SU-DHL-6 (cell line): Measurements from ENCODE around the gene RNF157.

Experiments used
- H2AFZ ChIP-seq: fragments of 200-600 bp; sonication (generic); 2 replicates; pipeline ENCODE4 v1.6.1; 2014; ENCODE audit warnings: low read depth, mild to moderate bottlenecking, moderate library complexity, mixed read lengths, antibody characterized with exemption, low read length; ENCODE audit not compliant: severe bottlenecking
- H3F3A ChIP-seq: fragments of 200-600 bp; shearing (Covaris generic); 2 replicates; pipeline ENCODE4 v1.6.0; 2016; ENCODE audit warnings: antibody characterized with exemption, mild to moderate bottlenecking; ENCODE audit not compliant: insufficient read depth
- H3K27ac ChIP-seq: fragments of 200-600 bp; sonication (generic); 2 replicates; pipeline ENCODE4 v1.5.1; 2016; ENCODE audit warnings: low read depth, mild to moderate bottlenecking, low read length, moderate library complexity, mixed read lengths
- H3K27me3 ChIP-seq: fragments of 200-600 bp; sonication (generic), shearing (Covaris generic); 2 replicates; pipeline ENCODE4 v1.6.0; 2014; ENCODE audit warnings: mild to moderate bottlenecking, low read length
- H3K36me3 ChIP-seq: fragments of 200-600 bp; sonication (generic); 2 replicates; pipeline ENCODE4 v1.6.1; 2014; ENCODE audit warnings: mild to moderate bottlenecking, low read length, mixed read lengths
- H3K4me2 ChIP-seq: fragments of 300-600, 200-600 bp; shearing (Covaris generic), sonication (generic); 2 replicates; pipeline ENCODE4 v1.6.0; 2014; ENCODE audit warnings: low read length, low read depth, mild to moderate bottlenecking; ENCODE audit not compliant: poor library complexity, severe bottlenecking
- H3K4me3 ChIP-seq: fragments of 200-600 bp; sonication (generic); 2 replicates; pipeline ENCODE4 v1.5.1; 2014; ENCODE audit warnings: antibody characterized with exemption, low read length, mild to moderate bottlenecking, mixed read lengths; ENCODE audit not compliant: insufficient read depth, poor library complexity, severe bottlenecking
- H3K79me2 ChIP-seq: fragments of 200-600 bp; sonication (generic); 2 replicates; pipeline ENCODE4 v1.6.1; 2014; ENCODE audit warnings: mild to moderate bottlenecking, low read length, moderate library complexity; ENCODE audit not compliant: insufficient read depth
- H3K9ac ChIP-seq: fragments of 200-600 bp; sonication (generic); 2 replicates; pipeline ENCODE4 v1.7.0; 2014; ENCODE audit warnings: mild to moderate bottlenecking, low read length
- H3K9me2 ChIP-seq: fragments of 200-600 bp; sonication (generic); replicated peaks from 2 replicates; pipeline ENCODE4 v1.6.1; 2014; ENCODE audit warnings: low read length; ENCODE audit not compliant: insufficient read depth
- H3K9me3 ChIP-seq: fragments of 200-600 bp; sonication (generic); 2 replicates; pipeline ENCODE4 v1.6.1; 2014; ENCODE audit warnings: low read length, mixed read lengths; ENCODE audit not compliant: insufficient read depth
- H4K20me1 ChIP-seq: fragments of 200-600 bp; sonication (generic); 2 replicates; pipeline ENCODE4 v1.6.1; 2014; ENCODE audit warnings: low read depth, mild to moderate bottlenecking, antibody characterized with exemption, low read length, moderate library complexity, mixed read lengths
- EZH2phosphoT487 ChIP-seq: fragments of 200-600 bp; sonication (generic), shearing (Covaris generic); conservative IDR thresholded peaks from 2 replicates; pipeline ENCODE4 v1.6.1; 2018; ENCODE audit warnings: mild to moderate bottlenecking, antibody characterized with exemption, low read length, moderate library complexity, mixed read lengths
- TF ChIP-seq, protein P1 (sequence below): fragments of 200-600 bp; sonication (generic); IDR thresholded peaks from one replicate; pipeline ENCODE4 v1.5.1; 2017; ENCODE audit warnings: antibody characterized with exemption, mild to moderate bottlenecking, low read length, moderate library complexity; ENCODE audit not compliant: insufficient read depth, poor library complexity, severe bottlenecking

Gene RNF157

DNA sequence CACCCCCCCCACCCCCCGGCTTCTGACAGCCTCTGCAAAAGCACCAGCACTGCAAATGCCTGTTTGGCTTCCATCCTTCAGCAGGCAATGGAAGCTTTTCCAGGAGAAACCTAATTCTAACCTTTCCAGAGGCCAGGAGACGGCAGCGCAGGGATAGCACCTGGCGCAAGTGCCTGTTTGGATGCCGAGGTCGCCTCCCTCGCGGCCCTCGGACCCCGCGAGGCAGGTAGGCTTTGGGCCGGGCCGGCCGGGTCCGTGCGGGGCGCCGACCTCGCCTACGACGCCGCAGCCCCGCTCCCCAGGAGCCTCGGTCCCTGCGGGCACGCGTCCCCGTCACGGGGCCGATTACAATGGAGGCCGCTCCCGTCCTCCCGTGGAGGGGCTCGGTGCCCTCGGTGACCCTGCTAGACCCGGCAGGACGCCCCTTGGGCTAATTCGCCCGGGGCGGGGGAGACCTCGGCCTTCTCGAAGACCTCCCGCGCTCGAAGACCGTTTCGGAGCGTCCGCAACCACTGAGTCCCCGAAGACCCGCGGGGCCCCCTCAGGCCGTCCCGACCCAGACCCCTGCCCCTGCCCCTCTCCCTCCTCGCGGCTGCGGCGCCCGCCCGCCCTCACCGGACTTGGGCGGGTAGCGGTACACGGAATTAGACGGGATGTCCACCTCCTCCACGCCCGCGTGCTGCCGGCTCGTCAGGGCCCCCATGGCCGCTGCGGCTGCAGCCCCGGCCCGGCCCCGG is 587 bp downstream of the RNF157 start:
- Histone ChIP-seq H3K36me3 (no peaks in the 10 kb centered on the region), H3K9me3 (no peaks in the 10 kb centered on the region), H3K27ac (no peak overlapping the region), H3K4me3 (no peak overlapping the region), H3K27me3 (no peaks in the 10 kb centered on the region), H3F3A (0 out of 2 replicates have a peak, but pooled peaks cover 3% of the 10 kb centered on the region), H3K9ac (no peak overlapping the region), H2AFZ (no peak overlapping the region), H3K79me2 (no peaks in the 10 kb centered on the region), H3K4me2 (no peak overlapping the region), H3K9me2 (no peaks in the 10 kb centered on the region), H4K20me1 (no peaks in the 10 kb centered on the region)
- TF ChIP-seq, protein P1, sequence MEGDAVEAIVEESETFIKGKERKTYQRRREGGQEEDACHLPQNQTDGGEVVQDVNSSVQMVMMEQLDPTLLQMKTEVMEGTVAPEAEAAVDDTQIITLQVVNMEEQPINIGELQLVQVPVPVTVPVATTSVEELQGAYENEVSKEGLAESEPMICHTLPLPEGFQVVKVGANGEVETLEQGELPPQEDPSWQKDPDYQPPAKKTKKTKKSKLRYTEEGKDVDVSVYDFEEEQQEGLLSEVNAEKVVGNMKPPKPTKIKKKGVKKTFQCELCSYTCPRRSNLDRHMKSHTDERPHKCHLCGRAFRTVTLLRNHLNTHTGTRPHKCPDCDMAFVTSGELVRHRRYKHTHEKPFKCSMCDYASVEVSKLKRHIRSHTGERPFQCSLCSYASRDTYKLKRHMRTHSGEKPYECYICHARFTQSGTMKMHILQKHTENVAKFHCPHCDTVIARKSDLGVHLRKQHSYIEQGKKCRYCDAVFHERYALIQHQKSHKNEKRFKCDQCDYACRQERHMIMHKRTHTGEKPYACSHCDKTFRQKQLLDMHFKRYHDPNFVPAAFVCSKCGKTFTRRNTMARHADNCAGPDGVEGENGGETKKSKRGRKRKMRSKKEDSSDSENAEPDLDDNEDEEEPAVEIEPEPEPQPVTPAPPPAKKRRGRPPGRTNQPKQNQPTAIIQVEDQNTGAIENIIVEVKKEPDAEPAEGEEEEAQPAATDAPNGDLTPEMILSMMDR, result no peak
- no peak for TF ChIP-seq EZH2phosphoT487

DNA sequence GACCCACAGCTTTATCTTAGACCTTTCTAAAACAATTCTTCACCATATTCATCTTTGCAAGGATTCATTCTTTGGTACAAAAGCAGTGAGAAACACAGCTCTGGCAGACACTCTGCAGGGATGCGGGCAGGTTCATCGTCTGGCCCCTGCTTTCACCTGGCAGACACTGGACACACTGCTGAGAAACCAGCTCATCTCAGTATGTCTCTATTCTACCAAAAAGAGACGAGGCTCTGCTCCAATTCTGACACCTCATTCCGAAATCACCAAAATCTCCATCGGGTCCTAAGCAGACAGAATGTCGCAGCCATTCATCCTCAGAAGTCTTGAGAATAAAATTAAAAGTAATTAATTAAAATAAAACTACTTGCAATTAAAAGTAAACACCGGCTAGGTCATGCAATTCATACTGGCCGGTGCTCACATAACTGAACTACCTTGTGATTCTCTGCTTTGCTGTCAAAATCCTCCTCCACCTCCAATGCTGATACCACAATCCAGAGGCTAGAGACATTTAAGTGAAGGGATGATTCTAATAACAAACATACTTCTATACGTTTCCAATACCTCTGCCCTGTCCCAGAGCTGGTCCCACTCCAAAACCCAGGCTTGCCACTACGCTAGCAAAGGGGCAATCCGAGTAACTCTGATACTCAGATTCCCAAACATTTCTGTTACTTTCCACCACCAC is 1.3 kb downstream of the RNF157 start:
- TF ChIP-seq EZH2phosphoT487, result no peak
- TF ChIP-seq, protein P1, result no peak
- H3K9me3 ChIP-seq, result no peaks in the 10 kb centered on the region
- H3K27ac ChIP-seq, result no peak overlapping the region
- no peaks in the 10 kb centered on the region for H4K20me1 ChIP-seq
- H2AFZ ChIP-seq, result no peak overlapping the region
- H3K36me3 ChIP-seq, result no peaks in the 10 kb centered on the region
- H3F3A ChIP-seq, result 0 out of 2 replicates have a peak, but pooled peaks cover 3% of the 10 kb centered on the region
- no peak overlapping the region for H3K4me2 ChIP-seq
- H3K9me2 ChIP-seq, result no peaks in the 10 kb centered on the region
- H3K27me3 ChIP-seq, result no peaks in the 10 kb centered on the region
- no peaks in the 10 kb centered on the region for H3K79me2 ChIP-seq
- no peak overlapping the region for H3K4me3 ChIP-seq
- no peak overlapping the region for H3K9ac ChIP-seq

DNA sequence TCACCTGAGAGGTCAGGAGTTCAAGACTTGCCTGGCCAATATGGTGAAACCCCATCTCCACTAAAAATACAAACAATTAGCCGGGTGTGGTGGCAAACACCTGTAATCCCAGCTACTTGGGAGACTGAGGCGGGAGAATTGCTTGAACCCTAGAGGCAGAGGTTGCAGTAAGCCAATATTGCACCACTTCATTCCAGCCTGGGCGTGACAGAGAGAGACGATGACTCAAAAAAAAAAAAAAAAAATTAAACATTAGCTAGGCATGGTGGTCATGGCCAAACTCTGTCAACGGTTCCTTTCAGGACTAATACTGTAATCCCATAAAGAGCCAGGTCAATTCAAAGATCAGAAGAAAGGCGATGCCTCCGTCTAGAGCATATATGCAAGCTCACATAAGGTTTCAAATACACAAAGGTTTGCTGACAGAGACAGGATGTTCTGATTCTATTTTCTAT is 2.4 kb downstream of the RNF157 start:
- H3K9ac ChIP-seq, result no peak overlapping the region
- H3F3A ChIP-seq, result 0 out of 2 replicates have a peak, but pooled peaks cover 3% of the 10 kb centered on the region
- H3K79me2 ChIP-seq, result no peaks in the 10 kb centered on the region
- no peaks in the 10 kb centered on the region for H3K27me3 ChIP-seq
- no peaks in the 10 kb centered on the region for H3K36me3 ChIP-seq
- TF ChIP-seq, protein P1, result no peak
- no peak for TF ChIP-seq EZH2phosphoT487
- no peaks in the 10 kb centered on the region for H4K20me1 ChIP-seq
- no peak overlapping the region for H3K4me3 ChIP-seq
- no peak overlapping the region for H3K4me2 ChIP-seq
- no peak overlapping the region for H3K27ac ChIP-seq
- H3K9me3 ChIP-seq, result no peaks in the 10 kb centered on the region
- H2AFZ ChIP-seq, result no peak overlapping the region
- H3K9me2 ChIP-seq, result no peaks in the 10 kb centered on the region
